ENCODE data around the gene RALGAPA2. TPM values are rescaled to one million over a fixed set of nuclear protein-coding genes. Genes with fewer than 3 reads are reported as not detected.

The RALGAPA2 gene
- total RNA-seq, 1 donor from 2014 or later, result 18.0 TPM

DNA sequence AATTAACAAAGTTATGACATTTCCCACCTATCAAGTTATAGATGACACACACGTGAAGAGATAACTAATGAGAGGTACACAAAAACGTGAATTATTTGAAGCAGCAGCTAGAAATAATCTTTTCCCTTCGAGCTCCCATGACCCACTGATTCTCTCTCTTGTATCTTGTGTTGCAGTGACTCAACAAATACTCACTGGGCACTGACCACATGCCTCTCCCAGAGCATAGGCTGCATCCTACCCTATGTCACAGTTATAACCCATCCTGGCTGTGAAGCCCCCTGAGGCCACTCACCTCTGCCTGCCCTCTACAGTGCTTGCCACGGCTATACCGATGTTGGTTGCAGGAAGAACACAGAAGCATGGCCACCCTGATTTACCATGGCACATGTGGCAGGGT is 252.7 kb downstream of the RALGAPA2 start:
- Mint-ChIP-seq H3K9me3 (no peaks in the 10 kb centered on the region), H3K4me1 (ENCODE audit: low read depth) (peaks cover 38% of the 10 kb centered on the region), H3K4me3 (no peak overlapping the region), H3K27ac (no peak overlapping the region), H3K27me3 (ENCODE audit: insufficient read depth) (no peaks in the 10 kb centered on the region), H3K36me3 (ENCODE audit: low read depth) (peaks cover 24% of the 10 kb centered on the region)
- DNase-seq (ENCODE audit: low spot score), result no peak
- intact Hi-C loops (cut with micrococcal nuclease), result no loop called here

DNA sequence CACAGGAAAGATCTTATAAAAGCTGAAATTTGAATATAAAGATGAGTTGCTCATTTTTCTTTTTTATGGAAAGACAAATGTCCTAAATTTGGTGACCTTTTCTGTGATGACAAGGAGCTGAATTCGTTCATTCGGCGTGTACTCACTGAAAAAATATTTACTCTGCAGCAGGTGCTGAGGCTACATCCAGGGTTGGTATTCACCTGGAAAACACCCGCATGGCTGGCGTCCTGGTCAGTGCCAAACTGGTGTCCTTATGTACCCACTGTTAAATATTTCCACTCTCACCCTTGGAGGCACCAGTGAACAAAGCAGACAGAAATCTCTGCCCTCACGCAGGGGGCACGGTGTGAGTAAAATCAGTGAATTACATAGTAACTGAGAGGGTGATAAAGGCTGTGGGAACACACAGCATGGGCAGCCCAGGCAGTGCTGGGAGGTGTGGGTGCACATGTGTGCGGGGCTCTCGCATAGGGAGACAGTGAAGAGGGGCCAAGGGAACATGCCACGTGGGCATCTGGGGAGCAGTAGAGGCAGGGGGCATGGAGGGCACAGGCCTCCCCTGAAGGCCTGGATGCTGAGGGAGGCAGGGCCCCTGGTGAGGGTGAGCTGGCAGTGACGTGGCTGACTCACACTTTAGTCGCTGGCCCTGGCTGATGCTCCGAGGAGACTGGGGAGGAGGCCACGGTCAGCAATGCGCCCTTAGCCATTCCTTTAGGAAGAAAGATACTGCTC is 254.9 kb downstream of the RALGAPA2 start:
- H3K36me3 Mint-ChIP-seq (ENCODE audit: low read depth), result peaks cover 33% of the 10 kb centered on the region
- no peak for DNase-seq (ENCODE audit: low spot score)
- intact Hi-C loops (cut with micrococcal nuclease), result no loop called here
- no peak overlapping the region for H3K4me3 Mint-ChIP-seq
- H3K9me3 Mint-ChIP-seq, result no peaks in the 10 kb centered on the region
- peaks cover 48% of the 10 kb centered on the region for H3K4me1 Mint-ChIP-seq (ENCODE audit: low read depth)
- no peaks in the 10 kb centered on the region for H3K27me3 Mint-ChIP-seq (ENCODE audit: insufficient read depth)
- H3K27ac Mint-ChIP-seq, result peak overlapping the region; percentile 26

DNA sequence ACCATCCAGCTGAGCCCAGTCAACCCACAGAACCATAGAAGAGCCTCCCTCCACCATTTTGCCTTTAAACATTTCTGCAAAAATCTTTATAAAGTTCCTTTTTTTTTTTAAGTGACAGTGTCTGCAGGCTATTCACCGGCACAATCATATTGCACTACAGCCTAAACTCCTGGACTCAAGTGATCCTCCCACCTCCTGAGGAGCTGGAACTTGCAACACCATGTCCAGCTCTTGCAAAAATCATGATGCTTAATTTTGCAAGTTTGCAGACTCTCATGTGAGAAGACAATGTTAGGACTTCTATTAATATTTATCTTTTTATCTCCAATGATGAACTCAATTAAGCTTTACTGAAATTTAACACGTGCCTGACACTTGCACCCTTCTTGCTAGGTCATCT is 255.7 kb downstream of the RALGAPA2 start:
- no peaks in the 10 kb centered on the region for H3K27me3 Mint-ChIP-seq (ENCODE audit: insufficient read depth)
- peaks cover 36% of the 10 kb centered on the region for H3K36me3 Mint-ChIP-seq (ENCODE audit: low read depth)
- H3K4me1 Mint-ChIP-seq (ENCODE audit: low read depth), result peaks cover 55% of the 10 kb centered on the region
- no peaks in the 10 kb centered on the region for H3K9me3 Mint-ChIP-seq
- no peak for DNase-seq (ENCODE audit: low spot score)
- H3K27ac Mint-ChIP-seq, result no peak overlapping the region
- no peak overlapping the region for H3K4me3 Mint-ChIP-seq
- intact Hi-C loops (cut with micrococcal nuclease), result no loop called here

DNA sequence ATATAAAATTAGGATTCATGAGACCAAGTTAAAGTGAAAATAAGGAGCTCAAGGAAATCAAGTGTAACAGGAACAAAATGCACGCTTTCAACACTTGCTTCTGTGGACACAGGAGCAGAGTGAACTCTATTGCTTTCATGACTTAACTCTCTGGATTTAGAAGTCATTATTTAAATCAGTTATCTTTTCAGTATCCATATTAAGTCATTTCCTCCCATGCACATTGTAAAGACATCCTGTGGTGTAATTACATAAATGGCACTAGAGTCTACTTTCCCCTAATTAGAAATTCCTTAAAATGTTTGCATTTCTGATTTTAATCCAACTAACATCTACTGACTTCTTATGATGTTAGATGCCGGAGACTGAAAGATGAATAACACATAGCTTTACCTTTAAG is 256.5 kb downstream of the RALGAPA2 start:
- Mint-ChIP-seq H3K27ac (no peak overlapping the region), H3K27me3 (ENCODE audit: insufficient read depth) (no peaks in the 10 kb centered on the region), H3K4me3 (no peak overlapping the region), H3K36me3 (ENCODE audit: low read depth) (peaks cover 35% of the 10 kb centered on the region), H3K4me1 (ENCODE audit: low read depth) (peaks cover 56% of the 10 kb centered on the region), H3K9me3 (no peaks in the 10 kb centered on the region)
- DNase-seq (ENCODE audit: low spot score), result no peak
- intact Hi-C loops (cut with micrococcal nuclease), result no loop called here

DNA sequence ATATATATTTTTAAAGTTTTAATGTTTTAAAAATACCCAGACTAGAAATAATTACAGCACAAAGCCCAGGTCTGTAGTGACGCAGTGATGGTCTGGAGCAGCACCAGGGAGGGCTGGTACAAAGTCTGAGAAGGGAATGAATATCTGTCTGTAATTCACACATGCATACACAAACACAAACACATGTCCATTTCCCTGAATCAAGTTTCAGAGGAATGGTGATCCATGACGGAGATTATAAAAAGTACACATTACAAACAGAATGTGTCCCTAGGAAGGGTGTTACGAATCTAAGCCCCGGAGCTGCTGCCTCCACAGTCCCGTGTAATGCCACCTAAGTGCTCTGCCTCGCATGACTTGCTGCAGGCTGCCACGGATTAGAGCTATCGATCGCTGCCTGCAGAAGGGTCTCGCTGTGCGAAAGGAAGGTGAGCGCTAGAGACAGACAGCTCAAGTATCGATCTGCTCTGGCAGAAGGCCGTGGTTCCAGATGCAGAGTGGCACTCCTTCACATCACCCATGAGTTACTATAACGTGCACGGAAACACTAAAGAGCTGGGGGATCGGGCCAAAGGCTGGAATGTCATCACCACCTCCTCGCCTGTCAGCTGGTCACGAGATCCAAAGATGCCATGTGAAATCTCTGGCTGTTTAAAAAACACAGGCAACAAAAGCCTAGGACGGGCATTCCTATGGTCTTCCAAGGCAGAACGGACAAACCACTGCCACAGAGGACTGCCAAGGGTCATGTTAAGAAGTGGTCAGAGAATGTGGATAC is 257.4 kb downstream of the RALGAPA2 start:
- Mint-ChIP-seq H3K4me3 (no peak overlapping the region), H3K4me1 (ENCODE audit: low read depth) (peaks cover 60% of the 10 kb centered on the region), H3K27ac (no peak overlapping the region), H3K27me3 (ENCODE audit: insufficient read depth) (no peaks in the 10 kb centered on the region), H3K36me3 (ENCODE audit: low read depth) (peaks cover 35% of the 10 kb centered on the region), H3K9me3 (no peaks in the 10 kb centered on the region)
- intact Hi-C loops (cut with micrococcal nuclease), result loop anchor here (5.0 kb wide), 2 partner anchors 38 to 112 kb away; no protein-coding TSS in a partner anchor
- no peak for DNase-seq (ENCODE audit: low spot score)

DNA sequence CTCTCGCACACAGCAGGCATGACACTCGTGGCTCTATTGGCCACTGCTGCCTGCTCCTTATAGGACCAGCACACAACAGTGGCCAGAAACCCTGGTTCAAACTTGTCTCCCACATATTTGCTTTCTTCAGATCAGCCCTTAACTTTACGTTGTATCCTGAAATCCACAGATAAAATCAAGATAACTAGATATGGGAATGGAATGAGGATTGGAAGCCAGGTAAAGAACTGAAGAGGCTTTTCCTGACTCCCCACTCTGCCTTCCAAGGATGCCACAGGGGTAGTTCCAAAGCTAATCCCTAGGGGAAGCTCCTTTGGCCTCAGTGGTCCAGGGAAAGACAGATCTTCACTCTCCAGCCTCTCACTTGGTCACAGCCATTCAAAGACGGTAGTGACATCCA is 258.1 kb downstream of the RALGAPA2 start:
- Mint-ChIP-seq H3K4me1 (ENCODE audit: low read depth) (peaks cover 60% of the 10 kb centered on the region), H3K36me3 (ENCODE audit: low read depth) (peaks cover 31% of the 10 kb centered on the region), H3K27me3 (ENCODE audit: insufficient read depth) (no peaks in the 10 kb centered on the region), H3K9me3 (no peaks in the 10 kb centered on the region), H3K27ac (no peak overlapping the region), H3K4me3 (peak overlapping the region; percentile 89)
- intact Hi-C loops (cut with micrococcal nuclease), result loop anchor here (5.0 kb wide), 2 partner anchors 37 to 113 kb away; no protein-coding TSS in a partner anchor
- DNase-seq (ENCODE audit: low spot score), result no peak

DNA sequence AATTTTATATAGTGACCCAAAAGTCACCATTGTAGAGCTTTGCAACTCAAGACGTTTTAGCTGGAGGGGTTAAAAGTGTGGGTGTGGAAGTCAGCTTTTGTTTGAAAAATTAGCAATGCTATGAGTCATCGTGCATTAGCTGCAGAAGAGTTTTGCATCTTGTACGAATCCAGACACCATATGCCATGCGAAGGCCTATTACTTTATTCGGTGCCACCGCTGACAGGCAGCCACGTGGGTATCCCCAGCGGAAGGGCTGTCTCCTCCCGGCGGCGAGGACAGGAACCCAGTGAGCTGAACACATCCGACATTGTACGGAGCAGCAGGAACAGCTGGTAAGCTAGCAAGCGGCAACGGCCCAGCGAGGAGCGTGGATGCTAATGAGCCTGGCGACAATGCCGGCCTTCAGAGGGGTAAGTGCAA is 260.2 kb downstream of the RALGAPA2 start:
- peak overlapping the region; percentile 91 for H3K27ac Mint-ChIP-seq
- peak overlapping the region; percentile 89 for H3K4me3 Mint-ChIP-seq
- H3K9me3 Mint-ChIP-seq, result no peaks in the 10 kb centered on the region
- peak; percentile 43 for DNase-seq (ENCODE audit: low spot score)
- H3K4me1 Mint-ChIP-seq (ENCODE audit: low read depth), result peaks cover 54% of the 10 kb centered on the region
- intact Hi-C loops (cut with micrococcal nuclease), result loop anchor here (1.0 to 5.0 kb wide), 5 partner anchors 15 to 115 kb away; no protein-coding TSS in a partner anchor
- H3K27me3 Mint-ChIP-seq (ENCODE audit: insufficient read depth), result no peaks in the 10 kb centered on the region
- H3K36me3 Mint-ChIP-seq (ENCODE audit: low read depth), result peaks cover 31% of the 10 kb centered on the region

DNA sequence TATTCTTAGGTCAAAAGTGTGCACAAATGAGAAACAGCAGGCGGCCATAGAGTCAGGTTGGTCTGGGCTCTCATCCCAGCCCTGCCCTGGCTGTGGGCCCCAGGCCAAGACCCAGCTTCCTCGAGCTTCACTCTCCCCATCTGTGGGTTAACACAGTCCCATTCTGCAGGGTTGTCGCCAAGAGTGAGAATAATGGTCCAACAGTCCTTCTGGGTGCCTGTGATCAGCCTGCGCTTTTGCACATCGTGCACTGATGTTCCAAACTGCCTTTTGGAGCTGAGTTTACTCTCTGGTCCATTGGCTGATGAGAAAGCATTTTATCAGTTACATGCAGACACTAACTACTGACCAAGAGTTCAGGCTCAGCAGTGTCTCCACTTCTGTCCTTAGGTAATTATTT is 261.9 kb downstream of the RALGAPA2 start:
- Mint-ChIP-seq H3K27me3 (ENCODE audit: insufficient read depth) (no peaks in the 10 kb centered on the region), H3K9me3 (no peaks in the 10 kb centered on the region), H3K36me3 (ENCODE audit: low read depth) (peaks cover 18% of the 10 kb centered on the region), H3K27ac (no peak overlapping the region), H3K4me3 (no peak overlapping the region), H3K4me1 (ENCODE audit: low read depth) (peaks cover 42% of the 10 kb centered on the region)
- intact Hi-C loops (cut with micrococcal nuclease), result loop anchor here (2.0 to 5.0 kb wide), 3 partner anchors 33 to 262 kb away; partner anchors contain the start of gene RALGAPA2
- no peak for DNase-seq (ENCODE audit: low spot score)

DNA sequence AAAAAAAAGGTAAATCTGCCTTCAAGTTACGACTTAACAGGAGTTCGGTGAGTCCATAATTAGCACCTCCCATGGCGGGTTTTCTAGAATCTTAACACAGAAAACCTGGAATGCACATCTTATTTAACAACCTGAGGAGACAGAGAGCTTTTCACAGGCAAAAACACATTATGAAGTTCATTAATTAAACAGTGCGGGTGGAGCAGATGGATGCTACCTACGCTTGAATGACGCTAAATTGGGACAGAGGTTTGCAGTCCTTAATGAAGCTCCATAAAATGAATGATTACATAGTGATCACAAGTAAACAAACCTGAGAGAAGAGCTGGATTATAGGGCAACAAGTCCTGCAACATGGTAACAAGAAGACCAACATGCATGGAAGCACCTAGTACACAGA is 263.6 kb downstream of the RALGAPA2 start:
- DNase-seq (ENCODE audit: low spot score), result no peak

DNA sequence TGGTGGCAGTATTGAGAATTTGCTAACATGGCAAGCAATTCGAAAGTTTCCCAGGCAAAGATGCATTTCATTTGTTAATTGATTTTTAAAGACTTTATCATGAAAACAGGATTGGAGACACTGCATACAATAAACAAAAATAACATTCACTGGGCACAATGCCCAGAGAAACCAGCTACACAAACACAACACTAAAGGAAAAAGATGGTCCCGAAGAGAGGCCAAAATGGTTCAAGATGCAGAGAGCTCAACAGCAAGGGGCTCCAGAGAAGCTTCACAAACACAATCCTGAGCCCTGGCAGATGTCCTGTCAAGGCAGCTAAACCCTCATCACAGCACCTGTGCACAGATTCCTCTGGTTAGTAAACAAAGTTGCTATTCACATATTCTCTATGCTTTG is 265.2 kb downstream of the RALGAPA2 start:
- Mint-ChIP-seq H3K4me1 (ENCODE audit: low read depth) (peaks cover 19% of the 10 kb centered on the region), H3K27ac (no peak overlapping the region), H3K27me3 (ENCODE audit: insufficient read depth) (no peaks in the 10 kb centered on the region), H3K4me3 (no peak overlapping the region), H3K36me3 (ENCODE audit: low read depth) (peaks cover under 1% of the 10 kb centered on the region), H3K9me3 (no peaks in the 10 kb centered on the region)
- DNase-seq (ENCODE audit: low spot score), result no peak
- intact Hi-C loops (cut with micrococcal nuclease), result no loop called here

More for the DNA sequence above, 263.6 kb downstream of the RALGAPA2 start:
- no peaks in the 10 kb centered on the region for H3K27me3 Mint-ChIP-seq (ENCODE audit: insufficient read depth)
- no peaks in the 10 kb centered on the region for H3K9me3 Mint-ChIP-seq
- intact Hi-C loops (cut with micrococcal nuclease), result no loop called here
- peaks cover 30% of the 10 kb centered on the region for H3K4me1 Mint-ChIP-seq (ENCODE audit: low read depth)
- no peak overlapping the region for H3K4me3 Mint-ChIP-seq
- H3K36me3 Mint-ChIP-seq (ENCODE audit: low read depth), result peaks cover 10% of the 10 kb centered on the region
- H3K27ac Mint-ChIP-seq, result no peak overlapping the region

DNA sequence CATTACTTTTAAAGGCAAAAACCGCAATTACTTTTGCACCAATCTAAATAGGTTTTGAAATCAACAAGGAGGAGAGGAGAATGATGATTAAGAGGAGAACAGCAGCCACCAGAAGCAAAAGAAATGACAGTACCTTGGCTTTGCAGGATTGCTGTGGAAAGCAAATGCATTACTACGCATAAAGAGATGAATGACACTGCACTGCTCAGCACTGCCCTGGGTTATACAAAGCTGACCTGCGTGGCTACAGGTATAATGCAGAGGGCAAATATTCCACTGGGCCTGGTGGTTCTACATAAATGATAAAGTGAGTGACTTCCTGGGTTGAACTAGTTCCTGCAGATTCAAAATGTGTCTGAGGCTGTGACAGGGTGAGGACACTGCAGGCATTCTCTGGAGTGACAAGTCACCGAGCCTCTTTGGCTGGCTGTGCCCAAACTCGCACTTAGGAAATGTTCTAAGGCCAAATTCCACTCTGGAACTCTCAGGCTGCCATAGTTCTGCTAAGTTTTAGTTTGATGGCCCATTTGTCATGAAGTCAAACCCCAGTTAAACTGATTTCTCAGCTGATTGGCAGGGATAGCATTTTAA is 265.9 kb downstream of the RALGAPA2 start:
- peaks cover 21% of the 10 kb centered on the region for H3K4me1 Mint-ChIP-seq (ENCODE audit: low read depth)
- intact Hi-C loops (cut with micrococcal nuclease), result no loop called here
- H3K4me3 Mint-ChIP-seq, result no peak overlapping the region
- no peaks in the 10 kb centered on the region for H3K9me3 Mint-ChIP-seq
- H3K27ac Mint-ChIP-seq, result no peak overlapping the region
- no peaks in the 10 kb centered on the region for H3K27me3 Mint-ChIP-seq (ENCODE audit: insufficient read depth)
- no peak for DNase-seq (ENCODE audit: low spot score)
- no peaks in the 10 kb centered on the region for H3K36me3 Mint-ChIP-seq (ENCODE audit: low read depth)

DNA sequence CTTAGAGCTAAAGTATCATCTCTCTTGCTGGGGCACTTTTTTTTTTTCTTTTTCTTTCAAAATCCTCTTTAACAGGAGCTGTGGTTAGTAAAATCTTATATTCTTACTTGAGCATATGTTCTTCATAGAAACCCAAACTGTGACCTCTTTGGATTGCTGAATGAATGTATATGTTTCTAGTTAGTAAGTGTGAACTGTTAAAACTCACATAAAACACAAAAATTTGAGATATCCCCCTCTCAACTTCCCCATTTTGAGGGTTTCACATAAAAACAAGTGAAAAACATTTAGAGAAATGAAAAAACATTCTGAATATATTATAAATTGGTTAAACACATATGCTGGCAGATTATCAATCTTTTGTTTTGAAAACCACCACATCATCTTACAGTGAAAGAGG is 266.4 kb downstream of the RALGAPA2 start:
- Mint-ChIP-seq H3K36me3 (ENCODE audit: low read depth) (peaks cover 2% of the 10 kb centered on the region), H3K27me3 (ENCODE audit: insufficient read depth) (no peaks in the 10 kb centered on the region), H3K4me1 (ENCODE audit: low read depth) (peaks cover 26% of the 10 kb centered on the region), H3K4me3 (no peak overlapping the region), H3K27ac (no peak overlapping the region), H3K9me3 (no peaks in the 10 kb centered on the region)
- intact Hi-C loops (cut with micrococcal nuclease), result no loop called here
- DNase-seq (ENCODE audit: low spot score), result no peak

DNA sequence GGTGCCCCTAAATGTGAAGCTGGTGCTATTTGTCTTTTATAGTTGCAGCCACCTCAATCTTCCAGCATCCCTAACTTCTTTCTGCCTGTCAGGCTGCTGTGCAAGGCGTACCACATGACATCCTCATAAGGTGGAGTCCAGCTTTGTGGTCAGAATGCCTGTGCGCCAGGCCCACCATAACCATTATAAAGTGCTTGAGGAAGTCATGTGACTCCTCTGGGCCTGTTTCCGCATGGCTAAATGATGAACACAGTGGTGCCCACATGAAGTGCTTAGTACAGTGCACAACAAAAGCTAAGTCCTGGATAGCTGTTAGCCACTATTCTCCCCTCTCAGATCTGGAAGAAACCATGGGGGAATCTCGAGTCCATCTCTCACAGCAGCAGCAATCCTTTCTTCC is 268.9 kb downstream of the RALGAPA2 start:
- Mint-ChIP-seq H3K4me3 (no peak overlapping the region), H3K36me3 (ENCODE audit: low read depth) (peaks cover 6% of the 10 kb centered on the region), H3K9me3 (no peaks in the 10 kb centered on the region), H3K27me3 (ENCODE audit: insufficient read depth) (no peaks in the 10 kb centered on the region), H3K27ac (no peak overlapping the region), H3K4me1 (ENCODE audit: low read depth) (peaks cover 27% of the 10 kb centered on the region)
- DNase-seq (ENCODE audit: low spot score), result no peak
- intact Hi-C loops (cut with micrococcal nuclease), result no loop called here
